GM12865 (cell line): ENCODE measurements around the gene RBM48.

Experiments used
- DNase-seq: peaks from one replicate; pipeline ENCODE4 v3.0.0; 2010; ENCODE audit warnings: low read depth
- H3K4me3 ChIP-seq: 2 replicates; pipeline ENCODE4 v1.5.1; 2011; ENCODE audit warnings: mild to moderate bottlenecking, low read depth, low read length, control low read depth
- CTCF ChIP-seq: IDR thresholded peaks from 2 replicates; pipeline ENCODE4 v1.5.1; 2011; ENCODE audit warnings: low read length, control low read depth, low read depth, inconsistent platforms; ENCODE audit not compliant: insufficient read depth; ENCODE audit errors: missing control alignments

Gene RBM48

GRCh38 chr7:92567460-92567859 lies 38.9 kb downstream of the RBM48 start:
- no peak for TF ChIP-seq CTCF
- DNase-seq: no peak
- H3K4me3 ChIP-seq: no peak overlapping the region

- no peak for DNase-seq
- H3K4me3 ChIP-seq: no peak overlapping the region
- TF ChIP-seq CTCF: no peak
Measured at GRCh38 chr7:92569137-92569536, 40.5 kb downstream of the RBM48 start.

- H3K4me3 ChIP-seq: no peak overlapping the region
- no peak for TF ChIP-seq CTCF
- no peak for DNase-seq
Measured at GRCh38 chr7:92576296-92576695, 47.7 kb downstream of the RBM48 start.

GRCh38 chr7:92582948-92583347 lies 54.4 kb downstream of the RBM48 start:
- DNase-seq: no peak
- H3K4me3 ChIP-seq: no peak overlapping the region
- TF ChIP-seq CTCF: no peak

GRCh38 chr7:92584953-92585352 lies 56.4 kb downstream of the RBM48 start:
- no peak for TF ChIP-seq CTCF
- H3K4me3 ChIP-seq: no peak overlapping the region
- DNase-seq: peak; percentile 13

GRCh38 chr7:92586403-92586802 lies 57.8 kb downstream of the RBM48 start:
- no peak overlapping the region for H3K4me3 ChIP-seq
- no peak for DNase-seq
- no peak for TF ChIP-seq CTCF

GRCh38 chr7:92586841-92587240 lies 58.2 kb downstream of the RBM48 start:
- DNase-seq: no peak
- TF ChIP-seq CTCF: no peak
- no peak overlapping the region for H3K4me3 ChIP-seq
